ENCODE data around the gene ARMH1.

DNA sequence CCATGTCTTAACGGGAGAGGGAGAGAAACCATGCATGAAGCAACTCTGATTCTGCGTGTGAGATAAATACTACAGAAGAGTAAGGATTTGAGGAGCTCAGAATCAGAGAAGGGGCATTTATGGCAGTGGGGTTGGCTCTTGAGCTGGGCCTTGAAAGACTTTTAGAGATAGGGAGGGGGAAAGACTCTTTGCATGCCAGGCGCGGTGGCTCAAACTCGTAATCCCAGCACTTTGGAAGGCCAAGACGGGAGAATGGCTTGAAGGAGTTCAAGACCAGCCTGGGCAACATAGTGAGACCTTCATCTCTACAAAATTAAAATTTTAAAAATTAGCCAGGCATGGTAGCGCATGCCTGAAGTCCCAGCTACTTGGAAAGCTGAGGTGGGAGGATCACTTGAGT is 672 bp downstream of the ARMH1 start:
- no peak for TF ChIP-seq ZNF24 (tag by site-specific recombination; IDR thresholded peaks at IDR 0.05)
- no peak for TF ChIP-seq KLF10 (tag by site-specific recombination; IDR thresholded peaks at IDR 0.05)
- no peak for TF ChIP-seq ZNF624 (tag by site-specific recombination; IDR thresholded peaks at IDR 0.05)
- TF ChIP-seq, protein P1, sequence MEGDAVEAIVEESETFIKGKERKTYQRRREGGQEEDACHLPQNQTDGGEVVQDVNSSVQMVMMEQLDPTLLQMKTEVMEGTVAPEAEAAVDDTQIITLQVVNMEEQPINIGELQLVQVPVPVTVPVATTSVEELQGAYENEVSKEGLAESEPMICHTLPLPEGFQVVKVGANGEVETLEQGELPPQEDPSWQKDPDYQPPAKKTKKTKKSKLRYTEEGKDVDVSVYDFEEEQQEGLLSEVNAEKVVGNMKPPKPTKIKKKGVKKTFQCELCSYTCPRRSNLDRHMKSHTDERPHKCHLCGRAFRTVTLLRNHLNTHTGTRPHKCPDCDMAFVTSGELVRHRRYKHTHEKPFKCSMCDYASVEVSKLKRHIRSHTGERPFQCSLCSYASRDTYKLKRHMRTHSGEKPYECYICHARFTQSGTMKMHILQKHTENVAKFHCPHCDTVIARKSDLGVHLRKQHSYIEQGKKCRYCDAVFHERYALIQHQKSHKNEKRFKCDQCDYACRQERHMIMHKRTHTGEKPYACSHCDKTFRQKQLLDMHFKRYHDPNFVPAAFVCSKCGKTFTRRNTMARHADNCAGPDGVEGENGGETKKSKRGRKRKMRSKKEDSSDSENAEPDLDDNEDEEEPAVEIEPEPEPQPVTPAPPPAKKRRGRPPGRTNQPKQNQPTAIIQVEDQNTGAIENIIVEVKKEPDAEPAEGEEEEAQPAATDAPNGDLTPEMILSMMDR (tag by site-specific recombination; IDR thresholded peaks at IDR 0.05), result no peak
- no peak for TF ChIP-seq ZNF341 (tag by site-specific recombination; IDR thresholded peaks at IDR 0.05; ENCODE audit: low read depth)
- TF ChIP-seq ZNF623 (tag by site-specific recombination; IDR thresholded peaks at IDR 0.05), result no peak
- TF ChIP-seq ZNF433 (tag by site-specific recombination; IDR thresholded peaks at IDR 0.05; ENCODE audit: low read depth), result no peak
- TF ChIP-seq, protein P2, sequence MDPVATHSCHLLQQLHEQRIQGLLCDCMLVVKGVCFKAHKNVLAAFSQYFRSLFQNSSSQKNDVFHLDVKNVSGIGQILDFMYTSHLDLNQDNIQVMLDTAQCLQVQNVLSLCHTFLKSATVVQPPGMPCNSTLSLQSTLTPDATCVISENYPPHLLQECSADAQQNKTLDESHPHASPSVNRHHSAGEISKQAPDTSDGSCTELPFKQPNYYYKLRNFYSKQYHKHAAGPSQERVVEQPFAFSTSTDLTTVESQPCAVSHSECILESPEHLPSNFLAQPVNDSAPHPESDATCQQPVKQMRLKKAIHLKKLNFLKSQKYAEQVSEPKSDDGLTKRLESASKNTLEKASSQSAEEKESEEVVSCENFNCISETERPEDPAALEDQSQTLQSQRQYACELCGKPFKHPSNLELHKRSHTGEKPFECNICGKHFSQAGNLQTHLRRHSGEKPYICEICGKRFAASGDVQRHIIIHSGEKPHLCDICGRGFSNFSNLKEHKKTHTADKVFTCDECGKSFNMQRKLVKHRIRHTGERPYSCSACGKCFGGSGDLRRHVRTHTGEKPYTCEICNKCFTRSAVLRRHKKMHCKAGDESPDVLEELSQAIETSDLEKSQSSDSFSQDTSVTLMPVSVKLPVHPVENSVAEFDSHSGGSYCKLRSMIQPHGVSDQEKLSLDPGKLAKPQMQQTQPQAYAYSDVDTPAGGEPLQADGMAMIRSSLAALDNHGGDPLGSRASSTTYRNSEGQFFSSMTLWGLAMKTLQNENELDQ (tag by site-specific recombination; IDR thresholded peaks at IDR 0.05; ENCODE audit: low read depth), result no peak

Data from HEK293 (cell line).